Hepatocyte (in vitro differentiated cells): Measurements from ENCODE around the gene IDUA. TPM values are rescaled to one million over a fixed set of nuclear protein-coding genes. Genes with fewer than 3 reads are reported as not detected.
"Not testable (repeated sequence)": the region's sequence is repeated elsewhere in the genome, so short reads cannot be mapped to it uniquely, and the experiment has no call there.

Experiments
- DNase-seq: peaks from one replicate; pipeline ENCODE4 v3.0.0-alpha.2; 2016; ENCODE audit warnings: low spot score
- H2AFZ ChIP-seq: fragments of 200-600 bp; sonication (generic); 2 replicates; pipeline ENCODE4 v1.6.0; 2016; ENCODE audit warnings: antibody characterized with exemption, mild to moderate bottlenecking
- H3K27ac ChIP-seq: fragments of 200-600 bp; sonication (generic); 2 replicates; pipeline ENCODE4 v1.5.1; 2016; ENCODE audit warnings: mild to moderate bottlenecking
- H3K27me3 ChIP-seq: fragments of 200-600 bp; sonication (generic); 2 replicates; pipeline ENCODE4 v1.6.1; 2016
- H3K36me3 ChIP-seq: fragments of 200-600 bp; sonication (generic); replicated peaks from 2 replicates; pipeline ENCODE4 v1.5.1; 2016; ENCODE audit warnings: low read depth; ENCODE audit not compliant: insufficient read depth
- H3K4me1 ChIP-seq: fragments of 200-600 bp; sonication (generic); 2 replicates; pipeline ENCODE4 v1.5.1; 2016; ENCODE audit warnings: mild to moderate bottlenecking, moderate library complexity; ENCODE audit not compliant: insufficient read depth
- H3K4me2 ChIP-seq: fragments of 200-600 bp; sonication (generic); 2 replicates; pipeline ENCODE4 v1.6.0; 2016
- H3K4me3 ChIP-seq: fragments of 200-600 bp; sonication (generic); 2 replicates; pipeline ENCODE4 v1.5.1; 2016; ENCODE audit warnings: mild to moderate bottlenecking
- H3K79me2 ChIP-seq: fragments of 200-600 bp; sonication (generic); 2 replicates; pipeline ENCODE4 v1.6.0; 2017; ENCODE audit warnings: mild to moderate bottlenecking
- H3K9me2 ChIP-seq: fragments of 200-600 bp; sonication (generic); replicated peaks from 2 replicates; pipeline ENCODE4 v1.6.0; 2017; ENCODE audit warnings: mild to moderate bottlenecking; ENCODE audit not compliant: insufficient read depth
- H3K9me3 ChIP-seq: fragments of 200-600 bp; sonication (generic); 2 replicates; pipeline ENCODE4 v1.5.1; 2016; ENCODE audit warnings: low read depth, mild to moderate bottlenecking
- H4K20me1 ChIP-seq: fragments of 200-600 bp; sonication (generic); 2 replicates; pipeline ENCODE4 v1.6.0; 2016; ENCODE audit warnings: mild to moderate bottlenecking; ENCODE audit not compliant: insufficient read depth, poor library complexity, severe bottlenecking
- CTCF ChIP-seq: fragments of 200-600 bp; sonication (generic); IDR thresholded peaks from 2 replicates; pipeline ENCODE4 v1.5.1; 2016; ENCODE audit warnings: antibody characterized with exemption, mild to moderate bottlenecking; ENCODE audit not compliant: poor library complexity
- EZH2 ChIP-seq: fragments of 200-600 bp; sonication (generic); IDR thresholded peaks from 2 replicates; pipeline ENCODE4 v1.6.1; 2016; ENCODE audit warnings: antibody characterized with exemption, mild to moderate bottlenecking, borderline replicate concordance
- EZH2phosphoT487 ChIP-seq: fragments of 200-600 bp; sonication (generic); IDR thresholded peaks from one replicate; pipeline ENCODE4 v1.6.1; 2018; ENCODE audit warnings: antibody characterized with exemption, mild to moderate bottlenecking, low read depth, moderate library complexity; ENCODE audit not compliant: unreplicated experiment, severe bottlenecking
- WGBS: methylation state at CpG from one replicate; pipeline ENCODE4 v1.1.6; 2016; ENCODE audit warnings: low lambda C conversion rate; ENCODE audit errors: missing lambda C conversion rate; 5-methylcytosine and 5-hydroxymethylcytosine counted together
- polyA plus RNA-seq: library from polyadenylated mRNA; unstranded; fragments of >200 nt; fragmentation: Nextera tagmentation; extraction: Ambion mirVana; gene quantifications from 2 replicates; pipeline ENCODE4 v1.2.1, GENCODE V29; 2016
- total RNA-seq: library from RNA; depleted of rRNA; stranded (reverse); fragments of >200 nt; gene quantifications from 2 replicates; pipeline ENCODE4 v1.2.3, GENCODE V29; 2014

IDUA gene
- total and polyA plus RNA-seq, 2 experiments from 2014 or later, result 13.1 to 82.6 TPM

DNA sequence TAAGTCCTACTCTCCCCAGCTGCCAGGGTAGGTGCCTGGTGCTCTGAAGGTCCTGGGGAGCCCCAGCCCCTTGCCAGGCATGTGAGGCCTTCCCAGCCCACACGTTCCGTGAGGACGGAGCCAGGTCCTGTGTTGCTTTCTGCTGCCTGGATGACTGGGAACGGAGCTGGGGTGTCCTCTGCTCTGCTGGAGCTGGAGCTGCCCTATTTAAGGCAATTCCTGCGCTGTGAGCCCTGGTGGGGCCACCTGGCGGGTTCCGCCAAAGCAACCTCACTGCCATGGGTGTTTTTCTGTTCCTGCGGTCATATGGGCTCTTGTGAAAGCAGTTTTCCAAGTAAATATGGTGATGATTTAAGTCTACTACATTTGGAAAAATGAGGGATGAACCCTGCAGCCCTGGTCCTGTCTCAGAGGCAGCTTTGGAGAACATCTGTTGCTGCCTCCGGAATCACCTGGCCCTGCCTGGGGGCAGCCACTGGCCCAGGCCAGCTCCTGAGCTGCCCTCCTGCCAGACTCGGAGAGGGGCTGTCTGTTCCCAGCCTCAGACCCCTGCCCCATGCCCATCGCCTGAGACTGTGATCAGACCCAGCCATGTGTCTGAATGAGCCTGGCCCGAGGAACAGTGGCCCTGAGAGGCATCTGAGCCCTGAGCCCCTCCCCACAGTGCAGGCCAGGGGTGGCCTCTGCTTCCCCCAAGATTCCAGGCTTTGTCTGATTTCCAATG is 57.8 kb downstream of the IDUA start:
- no peak overlapping the region for H3K4me3 ChIP-seq

DNA sequence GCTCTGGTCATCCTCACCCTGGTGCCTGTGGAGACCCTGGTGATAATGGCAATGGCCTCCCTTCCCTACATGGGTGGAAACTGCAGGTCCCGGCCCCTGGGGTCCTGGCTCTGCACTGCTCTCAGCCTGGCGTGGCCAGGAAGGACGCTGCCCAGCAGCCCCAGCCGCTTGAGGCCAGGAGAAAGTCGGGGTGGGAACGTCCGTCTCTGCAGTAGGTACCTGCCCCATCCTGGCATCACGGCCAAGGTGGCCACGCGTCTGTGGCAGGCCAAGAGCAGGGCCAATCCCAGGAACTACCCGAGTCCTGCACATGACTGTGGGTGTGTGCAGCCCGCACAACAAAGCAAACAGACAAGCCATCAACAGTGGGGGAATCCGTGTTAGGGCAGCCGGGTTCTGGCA is 58.4 kb downstream of the IDUA start:
- H3K36me3 ChIP-seq, result no peaks in the 10 kb centered on the region
- no peak for DNase-seq
- peaks cover 29% of the 10 kb centered on the region for H3K4me1 ChIP-seq
- no peaks in the 10 kb centered on the region for H4K20me1 ChIP-seq
- no peaks in the 10 kb centered on the region for H3K9me3 ChIP-seq
- H3K9me2 ChIP-seq, result no peaks in the 10 kb centered on the region
- no peak overlapping the region for H3K4me3 ChIP-seq
- no peak overlapping the region for H2AFZ ChIP-seq
- H3K4me2 ChIP-seq, result no peak overlapping the region
- no peaks in the 10 kb centered on the region for H3K79me2 ChIP-seq
- no peak for TF ChIP-seq EZH2
- TF ChIP-seq CTCF, result no peak
- TF ChIP-seq EZH2phosphoT487, result no peak
- H3K27me3 ChIP-seq, result no peaks in the 10 kb centered on the region
- WGBS, result 91% methylated on average over 9 of the region's 14 CpGs
- H3K27ac ChIP-seq, result no peak overlapping the region

More for the DNA sequence above, 57.8 kb downstream of the IDUA start:
- peak overlapping the region; percentile 31 for H2AFZ ChIP-seq
- no peaks in the 10 kb centered on the region for H4K20me1 ChIP-seq
- TF ChIP-seq CTCF (no peak), EZH2 (no peak), EZH2phosphoT487 (no peak)
- WGBS, result 94% methylated on average over 12 of the region's 12 CpGs
- no peak for DNase-seq
- peak overlapping the region; percentile 89 for H3K27ac ChIP-seq
- peaks cover 34% of the 10 kb centered on the region for H3K4me1 ChIP-seq
- no peaks in the 10 kb centered on the region for H3K27me3 ChIP-seq
- H3K9me3 ChIP-seq, result no peaks in the 10 kb centered on the region
- H3K9me2 ChIP-seq, result no peaks in the 10 kb centered on the region
- H3K36me3 ChIP-seq, result no peaks in the 10 kb centered on the region
- no peaks in the 10 kb centered on the region for H3K79me2 ChIP-seq
- H3K4me2 ChIP-seq, result peak overlapping the region; percentile 64

DNA sequence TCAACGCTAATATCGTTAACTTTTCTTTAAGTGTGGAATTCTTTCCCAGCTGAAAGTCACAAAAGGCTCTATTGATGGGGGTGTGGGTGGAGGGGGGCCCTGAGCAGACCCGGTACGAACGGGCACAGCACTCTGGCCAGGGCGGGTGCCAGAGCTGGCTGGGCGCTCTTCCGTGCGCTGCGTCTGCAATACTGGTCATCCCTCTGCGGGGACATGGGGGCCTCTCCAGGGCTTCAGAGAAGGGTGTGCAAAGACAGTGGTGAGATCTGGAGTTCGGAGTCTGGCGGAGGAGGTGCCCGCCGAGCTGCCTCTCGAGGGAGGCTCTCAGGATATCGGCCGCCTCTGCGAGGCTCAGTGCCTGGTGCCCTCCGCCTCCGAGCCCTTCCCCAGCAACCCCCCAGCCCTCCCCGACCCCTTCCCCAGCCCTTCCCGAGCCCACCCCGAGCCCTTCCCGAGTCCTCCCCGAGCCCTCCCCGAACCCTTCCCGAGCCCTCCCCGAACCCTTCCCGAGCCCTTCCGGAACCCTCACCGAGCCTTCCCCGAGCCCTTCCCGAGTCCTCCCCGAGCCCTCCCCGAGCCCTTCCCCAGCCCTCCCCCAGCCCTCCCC is 58.9 kb downstream of the IDUA start:
- Histone ChIP-seq H3K27ac (no peak overlapping the region), H3K36me3 (no peaks in the 10 kb centered on the region), H4K20me1 (no peaks in the 10 kb centered on the region), H3K79me2 (no peaks in the 10 kb centered on the region), H3K27me3 (no peaks in the 10 kb centered on the region), H3K4me3 (no peak overlapping the region), H3K4me2 (no peak overlapping the region), H2AFZ (no peak overlapping the region), H3K9me2 (no peaks in the 10 kb centered on the region), H3K4me1 (peaks cover 28% of the 10 kb centered on the region), H3K9me3 (no peaks in the 10 kb centered on the region)
- no peak for TF ChIP-seq EZH2
- TF ChIP-seq CTCF, result no peak
- no peak for TF ChIP-seq EZH2phosphoT487
- WGBS, result 91% methylated on average over 8 of the region's 36 CpGs
- no peak for DNase-seq

DNA sequence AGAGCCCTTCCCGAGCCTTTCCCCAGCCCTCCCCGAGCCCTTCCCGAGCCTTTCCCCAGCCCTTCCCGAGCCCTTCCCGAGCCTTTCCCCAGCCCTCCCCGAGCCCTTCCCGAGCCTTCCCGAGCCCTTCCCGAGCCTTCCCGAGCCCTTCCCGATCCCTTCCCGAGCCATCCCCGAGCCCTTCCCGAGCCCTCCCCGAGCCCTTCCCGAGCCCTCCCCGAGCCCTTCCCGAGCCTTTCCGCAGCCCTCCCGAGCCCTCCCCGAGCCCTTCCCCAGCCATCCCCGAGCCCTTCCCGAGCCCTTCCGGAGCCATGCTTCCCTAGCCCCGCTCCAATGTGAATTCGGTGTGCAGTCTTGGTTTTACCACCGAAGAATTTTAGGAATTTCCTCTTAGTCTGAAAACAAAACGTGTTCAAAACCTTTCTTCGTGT is 59.8 kb downstream of the IDUA start:
- Histone ChIP-seq H3K4me2 (peak overlapping the region; percentile 26), H3K4me1 (peaks cover 21% of the 10 kb centered on the region)
- H4K20me1 ChIP-seq, H3K4me3 ChIP-seq, H3K9me2 ChIP-seq, H3K36me3 ChIP-seq, H3K9me3 ChIP-seq, H3K27ac ChIP-seq, H3K27me3 ChIP-seq, H3K79me2 ChIP-seq, H2AFZ ChIP-seq: not testable (repeated sequence)
- WGBS, result 15% methylated on average over 8 of the region's 29 CpGs
- peak; percentile 82 for DNase-seq
